IPS-18c (cell line): ENCODE data around the gene MOB1A.
"Not testable (repeated sequence)": the region's sequence is repeated elsewhere in the genome, so short reads cannot be mapped to it uniquely, and the experiment has no call there.

Source experiments
- H3K4me3 ChIP-seq: 2 replicates; pipeline ENCODE4 v1.7.0; 2013; ENCODE audit warnings: low read depth, mild to moderate bottlenecking, low read length, moderate library complexity; ENCODE audit not compliant: insufficient read depth
- H3K9me3 ChIP-seq: one replicate; pipeline ENCODE4 v1.6.1; 2013; ENCODE audit warnings: mild to moderate bottlenecking, low read length, moderate library complexity; ENCODE audit not compliant: control insufficient read depth, insufficient read depth

MOB1A gene

GRCh38 chr2:74178211-74179062, at the start of gene MOB1A:
MOB1A (minus strand) TSS chr2:74178879; CDS start chr2:74178674, 205 bp downstream.
- Histone ChIP-seq H3K4me3 (peak within 1 kb of the TSS; percentile 97), H3K9me3 (no peaks in the 10 kb centered on the region)

GRCh38 chr2:74227646-74228045, 49.0 kb upstream of the MOB1A start:
- H3K9me3 ChIP-seq: no peaks in the 10 kb centered on the region
- no peak overlapping the region for H3K4me3 ChIP-seq

DNA sequence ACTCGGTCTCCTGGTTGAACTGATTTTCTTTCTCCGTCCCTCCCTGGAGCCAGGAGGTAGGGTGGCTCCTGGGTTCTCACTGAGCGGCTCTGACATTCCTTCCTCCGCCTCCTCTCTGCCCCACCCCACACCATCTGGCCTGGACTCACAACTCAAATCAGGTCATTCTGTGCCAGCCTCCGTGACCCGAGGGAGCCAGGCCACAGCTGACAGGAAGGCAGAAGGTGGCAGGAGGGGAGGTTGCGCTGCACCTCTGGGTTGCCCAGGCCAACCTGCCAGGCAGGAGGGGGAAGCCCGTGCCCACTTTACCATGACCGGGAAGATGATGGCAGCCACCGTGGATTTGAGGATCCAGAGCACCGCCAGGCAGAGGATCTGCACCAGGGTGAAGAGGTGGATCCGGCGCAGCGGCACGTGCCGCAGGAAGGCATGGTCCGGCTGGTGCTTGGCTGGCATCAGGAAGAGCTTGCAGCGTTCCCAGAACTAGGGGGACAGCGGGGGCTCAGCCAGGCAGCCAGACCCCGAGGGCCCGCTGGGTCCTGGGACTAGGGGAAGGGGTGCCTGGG, 48.1 kb upstream of the MOB1A start:
- Histone ChIP-seq H3K9me3 (no peaks in the 10 kb centered on the region), H3K4me3 (no peak overlapping the region)

DNA sequence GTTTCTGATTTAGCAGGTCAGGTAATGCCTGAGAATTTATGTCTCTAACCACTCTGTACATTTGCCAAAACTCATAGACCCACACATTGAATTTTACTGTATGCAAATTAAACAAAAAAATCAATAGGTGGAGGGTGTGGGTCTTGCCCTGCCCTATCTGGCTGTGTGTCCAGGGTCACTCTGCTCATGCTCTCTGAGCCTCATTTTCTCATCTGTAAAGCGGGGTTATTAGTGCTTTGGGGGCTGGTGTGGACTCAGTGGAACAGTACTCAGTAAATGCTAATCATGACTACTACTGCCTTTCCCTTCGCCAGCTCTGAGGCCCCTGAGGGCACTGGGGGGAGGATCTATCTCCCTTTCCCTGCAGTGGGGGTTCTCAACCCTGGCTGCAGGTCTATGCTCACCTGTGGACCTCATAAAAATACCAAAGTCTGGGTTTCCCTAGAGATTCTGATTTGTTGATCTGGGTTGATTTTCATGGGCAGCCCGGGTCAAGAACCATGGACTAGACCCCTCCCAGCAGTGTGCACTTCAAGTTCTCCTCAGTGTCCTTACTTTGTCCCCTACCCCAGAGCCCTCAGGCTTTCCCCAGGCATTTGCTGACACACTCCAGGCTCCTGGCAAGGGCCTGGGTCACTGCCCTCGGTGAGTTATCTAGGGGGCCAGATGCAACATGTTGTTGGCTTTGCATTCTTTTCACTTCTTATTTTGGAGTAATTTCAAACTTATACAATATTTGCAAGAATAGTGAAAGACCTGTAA, 47.2 kb upstream of the MOB1A start:
- Histone ChIP-seq H3K9me3 (no peaks in the 10 kb centered on the region), H3K4me3 (no peak overlapping the region)

DNA sequence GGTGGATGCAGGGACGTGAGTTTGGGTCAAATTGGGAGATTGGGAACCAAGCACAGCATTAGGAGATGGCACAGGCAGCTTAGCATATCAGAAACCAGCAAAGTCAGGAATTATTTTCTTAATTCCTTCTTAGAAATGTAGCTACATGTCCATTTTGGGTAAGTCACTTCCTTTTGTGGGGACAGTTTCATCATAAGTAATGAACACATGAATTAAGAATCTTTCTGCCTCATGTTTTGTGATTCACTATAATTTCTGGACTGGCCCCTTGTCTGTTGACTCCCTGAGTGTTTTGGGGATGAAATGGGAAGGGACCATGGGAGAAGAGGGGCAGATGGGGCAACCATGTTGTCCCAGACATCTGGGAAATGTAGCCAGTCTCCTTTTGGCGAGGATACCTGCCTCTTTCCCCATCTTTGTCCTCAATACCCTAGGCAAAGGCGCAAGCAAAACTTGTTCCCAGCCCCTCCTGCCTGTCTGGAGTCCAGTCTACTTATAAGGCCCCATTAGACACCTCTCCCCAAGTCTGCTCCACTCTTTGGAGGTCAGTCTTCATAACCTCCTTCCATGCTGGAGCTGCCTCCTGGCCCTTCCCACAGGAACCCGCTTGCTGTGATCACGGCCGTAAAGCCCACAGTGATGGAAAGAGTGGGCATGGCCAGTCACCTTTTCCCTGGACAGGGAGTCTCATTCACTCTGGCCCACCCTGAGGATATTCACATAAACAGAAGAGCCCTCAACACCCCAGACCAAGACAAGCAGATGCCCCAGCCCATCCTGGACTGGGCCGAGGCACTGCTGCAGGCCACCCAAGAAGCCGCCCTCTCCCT, 45.5 kb upstream of the MOB1A start:
- H3K9me3 ChIP-seq: no peaks in the 10 kb centered on the region
- H3K4me3 ChIP-seq: no peak overlapping the region

DNA sequence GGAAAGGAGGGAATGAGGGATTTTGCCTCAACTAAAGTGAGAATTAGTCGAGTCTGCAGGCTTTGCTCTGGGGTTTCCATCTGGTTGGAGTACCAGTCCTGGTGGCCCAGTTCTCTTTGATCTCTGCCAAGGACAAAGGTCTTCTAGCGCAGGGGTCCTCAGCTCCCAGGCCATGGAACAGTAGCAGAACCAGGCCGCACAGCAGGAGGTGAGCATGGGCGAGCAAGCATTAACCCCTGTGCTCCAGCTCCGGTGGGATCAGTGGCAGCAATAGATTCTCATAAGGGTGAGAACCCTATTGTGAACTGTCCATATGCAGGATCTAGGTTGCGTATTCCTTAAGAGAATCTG, 43.6 kb upstream of the MOB1A start:
- Histone ChIP-seq H3K9me3 (no peaks in the 10 kb centered on the region), H3K4me3 (no peak overlapping the region)

- no peaks in the 10 kb centered on the region for H3K9me3 ChIP-seq
- no peak overlapping the region for H3K4me3 ChIP-seq
Observed at GRCh38 chr2:74221604-74222299, 43.1 kb upstream of the MOB1A start.

DNA sequence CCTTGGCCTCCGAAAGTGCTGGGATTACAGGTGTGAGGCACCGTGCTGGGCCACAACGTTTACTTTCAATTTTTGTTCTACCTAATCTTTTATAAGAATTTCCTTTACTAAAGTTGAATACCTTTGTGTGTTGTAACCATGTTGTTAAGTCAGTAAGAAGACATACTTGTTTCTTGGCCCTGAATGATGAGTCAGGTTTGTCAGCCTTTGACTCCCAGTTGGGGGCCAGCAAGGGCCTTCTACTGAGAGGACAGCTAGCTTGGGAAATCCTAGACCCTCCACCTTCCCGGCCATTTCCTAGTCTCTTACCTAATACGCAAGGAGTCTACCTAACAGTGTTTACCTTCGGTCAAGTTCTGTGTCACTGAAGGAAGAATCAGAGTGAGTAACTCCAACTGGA, 42.4 kb upstream of the MOB1A start:
- H3K9me3 ChIP-seq: no peaks in the 10 kb centered on the region
- H3K4me3 ChIP-seq: no peak overlapping the region

DNA sequence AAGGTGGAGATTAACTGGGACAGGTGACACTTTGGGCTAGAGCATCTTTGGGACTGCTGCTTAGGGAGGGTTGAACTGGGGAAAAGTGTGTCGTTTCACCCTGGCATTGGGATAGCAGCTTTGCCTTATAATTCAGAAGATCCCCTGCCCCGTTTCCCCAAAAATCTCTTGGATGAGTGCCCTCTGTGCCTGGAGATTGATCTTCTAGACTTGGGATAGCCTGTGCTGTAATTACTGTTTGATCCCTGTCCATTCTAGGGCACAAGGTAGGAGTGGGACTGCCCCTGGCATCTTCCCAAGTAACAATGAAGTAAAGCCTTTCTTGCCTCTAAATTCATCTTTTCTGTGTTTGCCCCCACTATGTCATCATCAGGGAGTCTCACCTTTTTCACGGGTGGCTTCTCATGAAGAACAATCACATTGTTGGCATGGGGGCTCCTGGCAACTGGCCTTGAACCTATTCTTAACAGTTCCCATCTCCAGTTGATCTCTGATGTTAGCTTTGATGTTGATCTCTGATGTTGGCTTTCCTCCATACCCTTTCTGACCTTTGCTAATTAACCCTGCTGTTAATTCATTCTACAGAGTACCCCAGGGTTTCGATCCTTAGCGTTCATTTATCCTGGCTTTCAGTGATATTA, 41.3 kb upstream of the MOB1A start:
- Histone ChIP-seq H3K4me3 (no peak overlapping the region), H3K9me3 (no peaks in the 10 kb centered on the region)

GRCh38 chr2:74216642-74217041, 38.0 kb upstream of the MOB1A start:
- H3K9me3 ChIP-seq: no peaks in the 10 kb centered on the region
- H3K4me3 ChIP-seq: no peak overlapping the region

DNA sequence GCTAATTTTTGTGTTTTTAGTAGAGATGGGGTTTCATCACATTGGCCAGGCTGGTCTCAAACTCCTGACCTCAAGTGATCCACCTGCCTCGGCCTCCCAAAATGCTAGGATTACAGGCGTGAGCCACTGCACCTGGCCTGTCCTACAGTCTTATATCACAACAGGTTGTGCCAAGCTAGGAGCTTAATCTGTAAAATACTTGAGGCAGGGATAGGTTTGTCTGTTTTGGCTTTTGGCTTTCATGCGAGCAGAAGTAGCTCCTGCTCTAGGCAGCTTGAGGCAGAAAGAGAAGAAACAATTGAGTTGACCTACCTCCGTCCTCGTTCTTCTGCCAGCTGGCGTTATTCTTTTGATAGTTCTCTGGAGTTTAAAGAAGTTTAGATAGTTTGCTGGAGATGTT, 37.1 kb upstream of the MOB1A start:
- H3K4me3 ChIP-seq, H3K9me3 ChIP-seq: not testable (repeated sequence)

GRCh38 chr2:74212702-74213410, 34.2 kb upstream of the MOB1A start:
- Histone ChIP-seq H3K9me3 (peaks cover 3% of the 10 kb centered on the region), H3K4me3 (no peak overlapping the region)

DNA sequence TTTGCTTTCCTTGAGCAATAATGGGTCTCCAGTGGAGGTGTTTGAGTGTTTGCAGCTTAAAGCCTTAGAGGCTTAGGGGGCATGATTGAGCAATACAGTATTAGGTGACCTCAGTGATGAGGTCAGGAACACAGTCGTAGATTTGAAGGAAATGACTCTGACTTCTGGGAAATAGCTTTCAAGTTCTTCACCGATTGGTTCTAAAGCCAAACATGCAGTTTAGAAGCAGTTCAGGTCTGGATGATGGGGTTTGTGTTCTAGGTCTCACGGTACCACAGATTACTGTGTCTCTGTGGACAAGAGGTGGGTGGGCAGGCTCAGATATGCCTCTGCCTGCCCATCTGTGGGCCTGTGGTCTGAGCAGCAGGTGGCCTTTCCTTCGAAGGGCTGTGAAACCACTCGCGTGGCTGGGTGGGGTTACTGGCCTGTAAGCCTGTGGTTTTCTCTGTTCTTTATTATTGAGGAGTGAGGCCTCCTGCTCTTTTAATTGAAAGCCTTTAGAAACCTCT, 27.6 kb upstream of the MOB1A start:
- H3K9me3 ChIP-seq: peaks cover 3% of the 10 kb centered on the region
- no peak overlapping the region for H3K4me3 ChIP-seq

DNA sequence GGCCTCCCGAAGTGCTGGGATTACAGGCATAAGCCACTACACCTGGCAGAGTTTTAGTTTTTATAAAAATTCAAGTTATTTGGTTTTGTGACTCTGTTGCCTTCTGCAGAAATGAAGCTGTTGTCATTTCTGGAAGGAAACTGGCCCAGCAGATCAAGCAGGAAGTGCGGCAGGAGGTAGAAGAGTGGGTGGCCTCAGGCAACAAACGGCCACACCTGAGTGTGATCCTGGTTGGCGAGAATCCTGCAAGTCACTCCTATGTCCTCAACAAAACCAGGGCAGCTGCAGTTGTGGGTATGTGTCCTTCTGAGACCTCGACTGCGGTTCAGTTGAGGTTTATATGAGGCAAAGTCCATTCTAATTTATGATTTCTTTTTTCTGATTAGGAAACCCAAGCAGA, 26.9 kb upstream of the MOB1A start:
- H3K4me3 ChIP-seq: no peak overlapping the region
- H3K9me3 ChIP-seq: peaks cover 3% of the 10 kb centered on the region

DNA sequence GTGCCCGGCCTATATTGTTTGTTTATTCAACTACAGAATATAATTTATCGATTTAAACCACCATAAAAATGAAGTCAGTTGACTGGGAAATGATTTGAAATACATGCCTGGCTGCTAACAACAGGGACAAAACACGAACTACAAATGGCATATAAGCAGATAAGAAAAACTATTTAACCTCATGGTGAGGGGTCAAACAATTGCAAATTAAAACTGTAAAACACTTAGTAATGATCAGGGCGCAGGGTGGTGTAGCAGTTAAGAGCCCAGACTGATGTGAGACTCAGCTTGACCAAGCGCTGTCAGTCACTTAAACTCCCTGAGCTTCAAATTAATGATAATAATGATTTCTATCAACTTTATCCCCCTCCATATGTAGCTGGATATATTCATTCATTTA, 26.4 kb upstream of the MOB1A start:
- Histone ChIP-seq H3K4me3 (no peak overlapping the region), H3K9me3 (peaks cover 3% of the 10 kb centered on the region)

GRCh38 chr2:74204436-74204835, 25.8 kb upstream of the MOB1A start:
- Histone ChIP-seq H3K9me3 (no peaks in the 10 kb centered on the region), H3K4me3 (no peak overlapping the region)
